GM21360 (cell line): Measurements from ENCODE around the gene MATN1.

Experiments
- ATAC-seq: cut with Tn5 transposase; IDR thresholded peaks from one replicate; pipeline ENCODE4 v1.9.1; 2021; ENCODE audit warnings: mild to moderate bottlenecking, moderate library complexity; ENCODE audit not compliant: unreplicated experiment

MATN1 gene

DNA sequence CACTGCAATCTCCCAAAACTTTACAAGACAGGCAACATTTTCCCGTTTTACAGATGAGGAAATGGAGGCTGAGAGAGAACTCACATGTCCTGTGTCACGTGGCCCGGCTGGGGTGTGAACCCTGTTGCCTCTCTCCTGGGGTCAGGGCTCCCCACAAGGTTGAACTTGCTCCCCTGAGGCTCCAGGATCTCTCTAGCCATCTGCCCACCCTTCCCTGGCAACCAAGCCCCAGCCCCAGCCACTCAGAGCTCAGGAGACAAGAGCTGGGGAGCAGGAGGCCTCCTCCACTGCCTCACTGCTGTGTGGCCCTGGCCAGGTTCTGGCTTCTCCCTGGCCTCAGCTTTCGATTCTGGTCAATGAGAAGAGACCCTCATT, 22.4 kb upstream of the MATN1 start:
- no peak for ATAC-seq

DNA sequence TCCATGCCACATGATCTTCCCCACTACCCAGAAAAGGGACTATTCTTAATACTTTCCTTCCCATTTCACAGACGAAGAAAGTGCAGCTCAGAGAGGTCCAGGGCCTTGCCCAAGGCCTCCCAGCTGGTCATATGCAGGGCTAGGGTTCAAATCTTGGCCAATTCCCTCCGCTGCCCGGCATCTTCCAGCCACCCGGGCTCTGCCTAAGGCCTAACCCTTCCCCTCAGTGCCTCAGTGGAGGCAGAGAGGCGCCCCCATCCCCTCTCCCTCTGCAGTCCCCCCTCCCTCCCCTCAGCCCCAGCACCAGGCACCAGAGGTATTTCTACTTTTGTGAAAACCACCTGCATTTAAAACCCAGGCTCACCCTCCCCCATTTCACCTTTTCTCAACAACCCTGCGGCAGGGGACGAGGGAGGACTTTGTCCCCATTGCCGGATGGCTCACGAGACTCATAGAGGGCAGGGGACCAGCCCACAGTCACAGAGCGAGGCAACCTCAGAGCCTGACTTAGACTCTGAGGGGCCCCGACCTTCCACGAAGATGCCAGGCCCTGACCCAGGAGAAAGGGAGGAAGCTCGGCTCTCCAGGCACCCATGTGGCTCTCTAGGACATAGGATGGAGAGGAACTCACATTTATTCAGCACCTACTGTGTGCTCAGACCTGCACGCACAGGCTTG, 21.9 kb upstream of the MATN1 start:
- no peak for ATAC-seq

DNA sequence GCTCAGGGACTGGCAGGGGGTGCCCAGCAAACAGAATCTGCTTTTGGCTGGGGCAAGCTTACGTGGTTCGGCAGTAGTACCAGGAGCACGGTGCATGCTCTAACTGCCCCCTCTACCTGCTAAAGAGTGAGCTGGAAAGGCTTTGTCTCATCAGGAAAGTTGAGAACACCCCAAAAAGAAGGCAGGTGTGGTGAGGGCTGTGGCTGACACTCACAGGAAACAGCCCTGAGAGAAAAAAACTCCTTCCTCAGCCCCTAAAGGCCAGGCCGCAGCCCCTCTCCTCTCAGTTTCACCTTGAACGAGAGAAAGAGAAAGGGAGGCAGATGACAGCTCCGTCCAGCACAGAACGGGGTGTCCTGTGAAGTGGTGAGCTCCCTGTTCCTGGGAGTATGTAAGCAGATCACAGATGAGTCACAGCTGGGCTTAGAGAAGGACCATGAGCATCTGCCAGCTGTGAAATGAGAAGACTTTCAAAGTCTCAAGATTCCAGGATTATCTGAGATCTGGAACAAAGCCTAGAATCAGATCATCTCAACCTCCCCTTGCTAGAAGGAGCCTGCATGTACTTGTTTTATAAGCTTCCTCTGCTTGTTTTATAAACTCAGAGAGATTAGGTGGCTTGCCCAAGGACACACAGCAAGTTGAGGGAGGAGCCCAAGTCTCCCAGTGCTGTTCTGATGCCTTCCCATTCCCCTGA, 20.8 kb upstream of the MATN1 start:
- ATAC-seq: no peak

- ATAC-seq: no peak
Measured at GRCh38 chr1:30743584-30744059, 20.2 kb upstream of the MATN1 start.

- no peak for ATAC-seq
Measured at GRCh38 chr1:30742963-30743559, 19.7 kb upstream of the MATN1 start.

DNA sequence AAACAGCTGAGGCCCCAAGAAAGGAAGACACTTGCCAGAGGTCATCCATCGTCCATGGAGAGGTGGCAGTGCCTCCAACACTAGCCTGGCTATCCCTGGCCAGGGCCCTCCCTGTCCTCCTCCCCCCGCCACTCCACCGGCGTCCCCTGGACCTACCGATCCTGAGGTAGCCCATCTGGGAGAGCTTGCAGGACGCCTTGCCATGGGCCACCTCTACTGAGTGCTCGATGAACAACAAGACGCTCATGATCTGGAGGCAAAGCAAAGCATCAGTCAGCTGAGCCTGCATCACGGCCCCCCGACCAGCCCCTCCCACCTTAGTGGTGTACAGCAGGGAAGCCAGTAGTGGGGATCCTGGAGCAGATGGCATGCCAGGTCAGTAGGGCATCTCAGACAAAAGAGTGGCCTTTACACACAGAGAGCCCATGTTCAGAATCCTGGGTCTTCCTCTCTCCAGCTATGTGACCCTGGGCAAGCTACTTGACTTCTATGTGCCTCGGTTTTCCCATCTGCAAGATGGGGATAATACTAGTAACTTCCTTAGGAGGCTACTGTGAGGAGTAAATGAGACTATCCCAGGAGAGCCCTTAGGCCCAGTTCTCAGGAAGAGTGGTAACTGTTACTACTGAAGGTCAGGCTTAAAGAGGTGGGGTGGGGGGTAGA, 19.0 kb upstream of the MATN1 start:
- ATAC-seq: no peak

DNA sequence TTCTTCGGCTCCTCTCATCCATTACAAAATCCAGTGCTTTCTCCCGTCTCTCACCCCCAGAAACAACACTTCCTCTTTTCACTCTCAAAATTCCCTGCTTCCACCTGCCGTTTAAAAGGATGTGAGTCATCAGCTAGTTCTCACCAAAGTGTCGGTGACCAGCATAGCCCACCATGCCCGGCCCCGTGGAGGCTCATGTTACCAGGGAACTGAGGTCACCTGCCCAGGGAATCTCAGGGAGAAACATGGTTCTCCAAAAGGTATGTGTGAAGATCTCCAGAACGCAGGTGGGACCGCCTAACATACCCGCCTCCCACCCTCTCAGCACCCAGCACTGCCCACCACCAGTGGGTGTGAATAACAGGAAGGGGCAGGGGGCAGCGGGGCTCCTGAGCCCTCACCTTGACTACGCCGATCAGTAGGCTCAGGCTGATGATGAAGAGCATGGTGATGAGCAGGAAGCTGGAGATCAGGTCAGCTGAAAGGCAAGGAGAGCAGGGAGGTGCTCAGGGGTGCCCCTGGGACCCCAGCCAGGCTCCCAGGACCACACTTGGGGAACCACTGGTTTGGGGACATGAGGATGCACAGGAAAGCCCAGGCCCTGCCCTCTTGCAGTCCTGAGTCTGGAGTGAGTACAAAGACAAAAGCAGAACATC, 18.0 kb upstream of the MATN1 start:
- ATAC-seq: no peak

DNA sequence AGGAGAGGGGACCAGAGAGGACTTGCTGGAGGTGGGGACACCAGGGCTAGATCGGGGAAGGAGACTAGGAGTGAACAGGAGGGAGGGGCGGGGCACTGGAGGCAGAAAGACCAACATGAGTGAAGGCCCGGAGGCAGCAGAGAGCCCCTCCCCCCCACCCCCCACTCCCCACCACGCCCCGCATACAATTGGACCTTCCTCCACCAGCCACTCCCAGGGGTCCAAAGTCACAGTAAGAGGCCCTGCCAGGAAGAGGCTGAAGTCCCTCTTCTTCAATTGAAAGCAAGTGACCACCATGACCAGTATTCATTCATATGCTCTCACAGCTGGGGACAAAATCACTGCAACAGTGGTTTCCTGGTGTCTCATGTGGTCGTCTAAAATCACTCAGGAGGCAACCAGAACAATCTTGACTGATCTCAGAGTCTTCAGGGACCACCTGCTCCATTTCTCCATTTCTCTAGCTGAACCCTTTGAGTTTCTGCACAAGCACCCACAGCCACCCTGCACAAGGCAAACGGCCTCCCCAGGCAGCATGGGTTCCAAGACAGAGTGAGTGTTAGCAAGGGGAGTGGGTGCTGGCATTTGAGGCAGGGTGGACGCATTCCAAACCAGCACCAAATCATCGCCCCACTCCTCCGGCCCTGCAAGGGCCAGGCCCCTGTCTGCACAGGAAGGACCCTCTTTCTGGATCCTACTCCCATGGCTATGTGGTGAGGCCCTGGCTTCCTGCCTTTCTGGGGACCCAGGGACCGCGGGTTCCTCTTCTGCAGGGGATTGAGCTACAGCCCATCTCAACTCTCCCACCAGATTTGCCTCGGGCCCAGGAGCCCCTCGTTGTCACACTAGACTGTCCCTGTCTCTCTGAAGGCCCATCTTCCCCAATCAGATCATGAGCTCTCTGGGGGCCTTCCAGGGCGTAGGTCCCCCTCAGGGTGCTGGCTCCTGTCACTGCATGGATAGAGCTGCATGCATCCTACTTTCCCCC, 17.2 kb upstream of the MATN1 start:
- no peak for ATAC-seq

DNA sequence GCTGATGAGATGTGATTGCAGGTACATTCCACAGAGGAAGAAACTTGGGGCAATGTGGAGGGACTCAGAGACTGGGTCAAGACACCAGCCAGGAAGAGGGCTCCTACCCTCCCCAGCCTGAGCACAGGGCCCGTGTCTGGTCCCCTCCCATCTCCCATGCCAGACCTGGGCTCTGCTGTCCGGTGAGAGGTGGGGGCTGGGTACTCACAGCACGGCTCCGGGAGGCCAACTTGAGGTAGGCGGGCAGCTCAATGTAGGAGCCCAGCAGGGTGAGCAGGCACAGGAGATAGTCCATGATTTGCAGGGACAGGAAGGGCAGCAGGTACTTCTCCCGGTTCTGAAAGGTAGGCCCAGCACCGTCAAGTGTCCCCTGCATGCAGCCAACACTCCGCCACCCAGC, 16.2 kb upstream of the MATN1 start:
- ATAC-seq: no peak

DNA sequence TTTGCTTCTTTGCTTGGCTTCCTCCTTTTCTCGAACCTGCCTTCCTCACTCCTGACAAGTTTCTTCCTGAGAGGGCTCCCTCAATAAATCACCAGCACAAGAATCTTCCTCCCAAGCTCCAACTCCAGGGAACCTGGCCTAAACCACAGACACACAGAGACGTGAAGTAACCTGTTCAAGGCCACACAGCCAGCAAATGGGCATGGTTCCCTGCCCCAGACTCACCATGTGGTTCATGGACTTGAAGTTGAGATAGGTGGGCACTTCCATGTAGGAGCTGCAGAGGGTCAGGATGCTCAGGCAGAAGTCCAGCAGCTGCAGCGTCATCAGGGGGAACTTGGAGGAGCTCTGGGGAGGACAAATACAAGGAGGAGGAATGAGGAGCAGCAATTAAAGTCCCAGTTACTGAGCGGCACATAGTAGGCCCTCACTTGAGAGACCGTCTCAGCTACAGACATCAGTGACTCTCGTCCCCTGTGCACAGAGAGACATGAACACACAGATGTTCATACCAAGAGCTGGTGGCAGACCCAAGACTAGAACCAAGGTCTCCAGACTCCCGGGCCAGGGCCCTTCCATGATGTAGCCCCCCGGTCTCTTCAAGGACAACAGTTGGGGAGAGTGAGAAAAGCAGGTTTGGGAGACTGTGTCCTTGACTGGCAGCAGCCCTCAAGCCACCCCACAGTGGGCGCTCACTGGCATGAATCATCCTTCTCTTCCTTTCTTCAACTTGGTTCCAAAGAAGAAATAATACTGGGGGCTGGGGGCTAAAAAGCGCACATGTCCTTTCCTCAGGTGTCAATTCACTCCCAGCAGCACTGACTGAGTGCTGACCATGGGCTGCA, 15.6 kb upstream of the MATN1 start:
- no peak for ATAC-seq

DNA sequence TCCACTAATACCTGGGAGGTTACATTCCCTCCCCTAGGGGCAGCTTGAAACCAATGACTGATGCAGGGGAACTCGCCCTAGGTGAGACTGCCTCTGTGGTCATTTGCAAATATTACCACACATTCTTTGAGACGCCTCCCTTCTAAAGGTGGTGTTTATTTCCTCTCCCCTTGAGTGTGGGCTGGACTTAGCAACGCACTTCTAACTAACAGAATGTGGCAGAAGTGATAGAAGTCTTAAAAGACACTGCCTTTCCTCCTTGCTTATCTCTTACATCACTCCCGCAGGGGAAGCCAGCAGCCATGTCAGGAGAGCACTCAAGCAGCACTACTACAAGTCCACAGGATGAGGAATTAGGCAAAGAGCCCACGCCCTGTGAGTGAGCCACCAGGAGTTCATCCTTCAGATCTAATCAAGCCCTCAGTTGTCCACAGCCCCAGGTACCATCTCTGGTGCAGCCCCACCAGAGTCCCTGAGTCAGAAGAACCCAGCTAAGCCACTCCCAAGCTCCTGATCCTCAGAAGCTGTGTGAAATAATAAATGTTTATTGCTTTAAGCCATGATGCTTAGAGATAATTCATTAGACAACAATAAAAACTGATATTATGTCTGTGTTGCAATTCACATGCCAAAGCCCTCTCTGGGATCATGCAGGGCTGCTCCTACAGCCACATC, 14.8 kb upstream of the MATN1 start:
- ATAC-seq: no peak

DNA sequence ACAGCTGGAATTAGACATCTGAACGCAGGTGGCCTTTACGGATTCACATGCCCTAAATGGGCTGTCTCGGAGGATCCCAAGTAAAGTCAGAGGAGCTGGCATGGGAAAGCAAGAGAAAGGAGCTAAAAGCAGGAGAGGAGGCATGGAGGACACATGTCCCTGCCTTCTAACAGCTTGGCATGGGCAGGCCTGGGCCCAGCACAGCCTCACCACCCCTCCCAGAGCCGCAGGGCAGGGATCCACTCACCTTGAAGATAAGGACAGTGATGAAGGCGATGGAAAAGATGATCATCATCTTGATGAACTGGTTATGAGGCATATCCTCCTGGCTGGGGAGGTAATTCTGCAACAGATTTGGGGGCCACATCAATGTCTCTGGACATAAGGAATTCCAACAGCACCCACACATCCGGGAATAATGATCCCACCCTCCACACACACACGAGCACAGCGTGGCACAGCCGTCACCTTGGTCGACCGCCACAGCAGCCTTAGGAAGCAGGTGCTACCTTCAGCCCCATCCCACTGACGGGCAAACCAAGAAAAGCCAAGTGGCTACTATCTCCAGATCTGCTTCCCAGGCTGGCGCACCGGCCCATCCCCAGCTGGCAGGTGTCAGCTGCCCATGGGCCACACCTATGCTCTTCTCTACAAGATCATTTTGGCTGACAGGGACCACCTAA, 14.1 kb upstream of the MATN1 start:
- ATAC-seq: no peak

GRCh38 chr1:30735668-30736498, 12.5 kb upstream of the MATN1 start:
- ATAC-seq: no peak

DNA sequence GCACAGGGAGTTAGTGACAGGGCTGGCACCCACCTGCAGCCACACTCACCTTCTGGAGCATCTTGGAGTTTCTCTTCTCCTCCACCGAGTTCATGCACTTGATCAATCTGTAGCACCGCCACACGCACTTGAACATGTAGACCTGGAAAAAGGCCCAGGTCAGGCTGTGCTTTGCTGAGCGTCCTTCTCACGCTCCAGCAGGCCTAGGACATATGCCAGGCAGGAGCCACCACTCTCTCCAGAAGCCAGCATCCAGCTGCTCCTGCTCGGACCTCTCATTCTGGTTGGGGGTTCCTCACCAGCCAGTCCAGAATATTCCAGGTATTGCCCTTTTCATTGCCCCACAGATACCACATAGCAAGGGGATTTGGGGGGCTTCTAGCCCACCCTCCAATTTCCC, 11.7 kb upstream of the MATN1 start:
- ATAC-seq: no peak

GRCh38 chr1:30734580-30734979, 11.2 kb upstream of the MATN1 start:
- ATAC-seq: no peak

- no peak for ATAC-seq
Measured at GRCh38 chr1:30734106-30734505, 10.7 kb upstream of the MATN1 start.

DNA sequence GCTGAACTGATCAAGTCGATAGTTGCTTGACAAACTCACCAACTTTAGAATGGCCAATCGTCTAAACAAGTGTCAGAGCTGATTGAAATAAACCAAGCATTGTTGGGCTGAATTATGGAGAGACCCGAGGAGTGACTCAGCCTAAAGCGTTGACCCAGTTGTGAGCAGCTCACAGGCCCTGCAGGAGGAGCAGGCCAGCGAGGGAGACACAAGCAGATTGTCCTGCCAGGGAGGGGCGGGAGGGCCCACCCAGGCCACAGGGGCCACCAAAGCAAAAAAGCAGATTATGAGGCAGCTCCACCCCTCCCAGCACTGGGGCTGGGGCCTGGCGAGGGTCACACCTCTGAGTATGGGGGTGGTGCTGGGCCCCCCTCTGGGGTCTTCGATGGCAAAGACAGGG, 10.1 kb upstream of the MATN1 start:
- ATAC-seq: no peak
